IPS-15b (cell line): Measurements from ENCODE around the gene MMS22L.

Source experiments
- H3K27me3 ChIP-seq: one replicate; pipeline ENCODE4 v1.6.1; 2013; ENCODE audit warnings: low read length; ENCODE audit not compliant: control insufficient read depth, insufficient read depth
- H3K36me3 ChIP-seq: one replicate; pipeline ENCODE4 v1.6.1; 2013; ENCODE audit warnings: low read length; ENCODE audit not compliant: control insufficient read depth, insufficient read depth
- H3K4me1 ChIP-seq: one replicate; pipeline ENCODE4 v1.6.1; 2013; ENCODE audit warnings: mild to moderate bottlenecking, low read length; ENCODE audit not compliant: control insufficient read depth, insufficient read depth
- H3K4me3 ChIP-seq: one replicate; pipeline ENCODE4 v1.5.1; 2013; ENCODE audit warnings: low read depth, low read length
- H3K9ac ChIP-seq: one replicate; pipeline ENCODE4 v1.6.1; 2013; ENCODE audit warnings: low read depth, mild to moderate bottlenecking, low read length
- H3K9me3 ChIP-seq: one replicate; pipeline ENCODE4 v1.6.1; 2013; ENCODE audit warnings: mild to moderate bottlenecking, low read length; ENCODE audit not compliant: control insufficient read depth, insufficient read depth

The MMS22L gene

GRCh38 chr6:97218912-97219311, 64.1 kb downstream of the MMS22L start:
- Histone ChIP-seq H3K4me1 (no peaks in the 10 kb centered on the region), H3K9me3 (no peaks in the 10 kb centered on the region), H3K4me3 (no peak overlapping the region), H3K9ac (no peak overlapping the region), H3K27me3 (no peaks in the 10 kb centered on the region), H3K36me3 (no peaks in the 10 kb centered on the region)

GRCh38 chr6:97215157-97215769, 67.8 kb downstream of the MMS22L start:
- Histone ChIP-seq H3K4me1 (no peaks in the 10 kb centered on the region), H3K9me3 (no peaks in the 10 kb centered on the region), H3K4me3 (no peak overlapping the region), H3K36me3 (no peaks in the 10 kb centered on the region), H3K9ac (no peak overlapping the region), H3K27me3 (no peaks in the 10 kb centered on the region)

DNA sequence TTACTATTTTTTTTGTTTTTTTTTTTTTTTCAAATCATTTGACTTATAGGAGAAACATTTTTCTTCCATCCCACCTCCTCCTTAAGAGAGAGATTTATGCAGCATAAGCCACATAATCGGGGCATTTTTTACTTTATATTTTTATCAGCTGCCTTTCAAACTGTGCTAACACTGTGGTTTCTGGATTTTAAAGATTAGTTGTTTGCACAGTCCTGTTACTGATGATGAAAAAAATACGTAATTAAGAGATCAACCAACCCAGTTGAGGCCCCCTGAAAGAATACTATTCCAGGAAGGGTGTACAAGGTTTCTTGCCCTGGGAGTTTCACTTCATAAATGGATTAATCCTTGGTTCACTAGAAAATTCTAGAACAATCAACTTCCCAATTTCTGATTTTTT, 68.3 kb downstream of the MMS22L start:
- Histone ChIP-seq H3K9ac (no peak overlapping the region), H3K4me1 (no peaks in the 10 kb centered on the region), H3K9me3 (no peaks in the 10 kb centered on the region), H3K4me3 (no peak overlapping the region), H3K36me3 (no peaks in the 10 kb centered on the region), H3K27me3 (no peaks in the 10 kb centered on the region)

DNA sequence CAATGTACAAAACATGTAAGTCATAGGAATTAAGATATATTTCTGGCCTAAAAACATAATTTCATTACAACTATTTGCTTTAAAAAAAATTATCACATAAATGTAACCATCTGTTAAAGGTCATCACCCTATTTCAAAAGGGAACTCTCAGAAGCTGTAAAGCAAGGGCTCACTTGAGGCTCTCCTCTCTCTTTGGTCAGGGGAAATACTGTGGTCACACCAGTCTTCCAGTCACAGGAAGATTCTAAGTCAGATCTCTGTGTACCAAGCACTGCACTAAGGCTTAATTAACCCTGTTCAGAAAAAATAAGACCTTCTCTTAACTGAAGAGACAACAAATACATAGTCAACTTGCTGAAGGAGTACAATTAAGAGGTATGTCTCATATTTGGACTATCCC, 75.6 kb downstream of the MMS22L start:
- H3K9ac ChIP-seq, result no peak overlapping the region
- peaks cover 12% of the 10 kb centered on the region for H3K4me1 ChIP-seq
- H3K9me3 ChIP-seq, result no peaks in the 10 kb centered on the region
- no peaks in the 10 kb centered on the region for H3K36me3 ChIP-seq
- no peaks in the 10 kb centered on the region for H3K27me3 ChIP-seq
- H3K4me3 ChIP-seq, result no peak overlapping the region

GRCh38 chr6:97205966-97206365, 77.0 kb downstream of the MMS22L start:
- no peak overlapping the region for H3K9ac ChIP-seq
- peaks cover 12% of the 10 kb centered on the region for H3K4me1 ChIP-seq
- no peak overlapping the region for H3K4me3 ChIP-seq
- no peaks in the 10 kb centered on the region for H3K9me3 ChIP-seq
- no peaks in the 10 kb centered on the region for H3K27me3 ChIP-seq
- H3K36me3 ChIP-seq, result no peaks in the 10 kb centered on the region

DNA sequence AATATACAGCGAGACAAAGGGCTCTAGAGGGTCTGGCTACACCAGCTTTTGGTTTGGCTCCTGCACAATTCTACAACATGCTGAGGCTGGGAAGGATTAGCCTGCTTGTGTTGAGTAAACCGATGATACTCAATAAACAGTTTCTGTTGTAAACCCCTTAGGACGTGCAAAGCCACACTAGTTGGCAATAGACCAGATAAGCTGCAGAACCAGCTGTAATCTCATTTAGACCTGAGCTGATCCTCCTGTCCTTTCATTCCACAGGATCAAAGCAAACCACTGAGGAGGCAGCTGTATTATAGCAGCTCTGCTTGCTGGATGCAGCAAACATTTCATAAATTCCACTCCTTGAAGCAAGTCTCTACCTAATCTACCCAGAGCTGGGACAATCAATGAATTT, 79.7 kb downstream of the MMS22L start:
- H3K4me3 ChIP-seq, result no peak overlapping the region
- no peak overlapping the region for H3K9ac ChIP-seq
- no peaks in the 10 kb centered on the region for H3K9me3 ChIP-seq
- no peaks in the 10 kb centered on the region for H3K27me3 ChIP-seq
- H3K4me1 ChIP-seq, result peaks cover 12% of the 10 kb centered on the region
- H3K36me3 ChIP-seq, result no peaks in the 10 kb centered on the region

DNA sequence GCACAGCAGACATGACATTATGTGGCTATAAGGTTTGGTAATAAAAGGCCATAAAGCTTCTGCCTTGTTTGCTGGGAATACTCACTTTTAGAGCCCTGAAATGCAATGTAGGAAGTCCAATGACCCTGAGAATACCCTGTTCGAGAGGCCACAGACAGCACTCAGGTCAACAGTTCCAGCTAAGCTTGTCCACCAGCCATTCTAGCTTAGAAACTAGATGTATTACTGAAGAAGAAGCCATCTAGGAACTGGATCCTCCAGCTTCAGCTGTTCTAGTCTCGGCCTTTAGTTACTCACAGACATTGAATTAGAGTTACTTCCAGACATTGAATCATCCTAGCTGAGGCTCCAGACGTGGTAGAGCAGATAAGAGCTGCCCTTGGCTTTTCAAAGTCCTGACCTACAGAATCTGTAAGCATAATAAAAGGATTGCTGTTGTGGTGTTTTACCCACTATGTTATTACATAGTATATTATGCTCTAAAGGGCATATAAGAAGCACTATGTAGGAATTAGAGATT, 84.9 kb downstream of the MMS22L start:
- Histone ChIP-seq H3K36me3 (no peaks in the 10 kb centered on the region), H3K4me1 (no peaks in the 10 kb centered on the region), H3K9me3 (no peaks in the 10 kb centered on the region), H3K9ac (no peak overlapping the region), H3K27me3 (no peaks in the 10 kb centered on the region), H3K4me3 (no peak overlapping the region)

GRCh38 chr6:97195117-97195516, 87.9 kb downstream of the MMS22L start:
- Histone ChIP-seq H3K9ac (no peak overlapping the region), H3K36me3 (no peaks in the 10 kb centered on the region), H3K27me3 (no peaks in the 10 kb centered on the region), H3K9me3 (no peaks in the 10 kb centered on the region), H3K4me1 (no peaks in the 10 kb centered on the region), H3K4me3 (no peak overlapping the region)

DNA sequence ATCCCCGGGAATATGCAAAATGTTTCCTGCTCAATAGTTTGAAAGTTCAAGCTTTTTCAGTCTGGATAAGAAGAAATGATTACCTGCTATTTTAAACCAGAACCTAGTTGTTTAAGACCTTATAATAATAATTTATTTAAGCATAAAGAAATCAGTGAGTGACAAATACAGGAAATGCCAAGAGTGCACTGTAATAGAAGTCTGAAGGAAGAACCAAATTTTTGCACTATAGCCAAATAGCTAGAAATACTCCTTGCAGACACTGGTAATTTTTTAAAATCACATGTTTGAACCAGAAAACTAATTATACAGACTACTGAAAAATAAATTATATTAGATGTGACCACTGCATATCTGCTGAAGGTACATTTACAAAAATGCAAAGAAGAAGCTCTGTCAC, 93.2 kb downstream of the MMS22L start:
- no peaks in the 10 kb centered on the region for H3K27me3 ChIP-seq
- no peaks in the 10 kb centered on the region for H3K4me1 ChIP-seq
- H3K4me3 ChIP-seq, result no peak overlapping the region
- no peaks in the 10 kb centered on the region for H3K9me3 ChIP-seq
- H3K36me3 ChIP-seq, result no peaks in the 10 kb centered on the region
- H3K9ac ChIP-seq, result no peak overlapping the region

- H3K36me3 ChIP-seq, result no peaks in the 10 kb centered on the region
- H3K4me3 ChIP-seq, result no peak overlapping the region
- H3K9me3 ChIP-seq, result no peaks in the 10 kb centered on the region
- H3K27me3 ChIP-seq, result no peaks in the 10 kb centered on the region
- H3K9ac ChIP-seq, result no peak overlapping the region
- no peaks in the 10 kb centered on the region for H3K4me1 ChIP-seq
Observed at GRCh38 chr6:97187951-97188350, 95.1 kb downstream of the MMS22L start.

DNA sequence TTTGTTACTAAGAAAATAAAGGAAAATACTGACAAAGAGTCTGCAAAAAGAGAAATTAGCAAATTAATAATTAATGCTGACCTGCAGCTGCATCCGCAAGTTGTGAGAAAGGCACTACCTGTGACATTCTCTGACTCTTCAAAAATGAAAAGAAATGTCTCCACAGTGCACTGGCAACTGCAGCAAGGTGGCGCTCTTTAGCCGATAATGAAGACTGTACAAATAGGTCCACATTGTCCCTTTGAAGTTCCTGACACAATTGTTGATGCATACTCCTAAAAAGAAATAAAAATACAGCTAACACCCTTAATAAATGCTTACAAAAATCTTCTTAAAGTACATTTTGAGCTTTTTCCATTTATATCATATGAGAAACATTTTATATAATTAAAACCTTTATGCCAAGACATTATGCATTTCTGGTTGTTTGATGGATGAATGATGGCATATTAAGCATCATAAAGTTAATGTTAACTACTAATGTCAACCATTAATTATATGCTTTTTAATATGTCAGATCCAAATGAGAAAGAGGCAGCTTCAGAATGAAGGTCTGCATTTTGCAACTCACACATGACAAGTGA, 96.5 kb downstream of the MMS22L start:
- no peak overlapping the region for H3K4me3 ChIP-seq
- H3K4me1 ChIP-seq, result no peaks in the 10 kb centered on the region
- H3K36me3 ChIP-seq, result no peaks in the 10 kb centered on the region
- H3K9ac ChIP-seq, result no peak overlapping the region
- H3K27me3 ChIP-seq, result no peaks in the 10 kb centered on the region
- no peaks in the 10 kb centered on the region for H3K9me3 ChIP-seq

GRCh38 chr6:97177905-97178304, 105.1 kb downstream of the MMS22L start:
- Histone ChIP-seq H3K36me3 (no peaks in the 10 kb centered on the region), H3K9ac (no peak overlapping the region), H3K4me3 (no peak overlapping the region), H3K9me3 (no peaks in the 10 kb centered on the region), H3K27me3 (no peaks in the 10 kb centered on the region), H3K4me1 (no peaks in the 10 kb centered on the region)
